LNCaP clone FGC (cell line): ENCODE measurements around the gene ABHD2.

Experiments
- DNase-seq: peaks from one replicate; pipeline ENCODE4 v3.0.0-alpha.2; 2011; ENCODE audit warnings: low read depth
- H3K4me3 ChIP-seq: 2 replicates; pipeline ENCODE4 v1.5.1; 2011; ENCODE audit warnings: mild to moderate bottlenecking, low read depth, low read length, control low read depth
- CTCF ChIP-seq: IDR thresholded peaks from 2 replicates; pipeline ENCODE4 v1.5.1; 2012; ENCODE audit warnings: mild to moderate bottlenecking; ENCODE audit not compliant: control insufficient read depth, insufficient read depth; ENCODE audit errors: extremely low read depth

The ABHD2 gene

GRCh38 chr15:89174476-89174875 lies 86.2 kb downstream of the ABHD2 start:
- no peak overlapping the region for H3K4me3 ChIP-seq
- DNase-seq: peak; percentile 83
- no peak for TF ChIP-seq CTCF

- DNase-seq: no peak
- TF ChIP-seq CTCF: no peak
- no peak overlapping the region for H3K4me3 ChIP-seq
Observed at GRCh38 chr15:89175617-89176191, 87.4 kb downstream of the ABHD2 start.

GRCh38 chr15:89177116-89177515 lies 88.9 kb downstream of the ABHD2 start:
- no peak for TF ChIP-seq CTCF
- DNase-seq: no peak
- no peak overlapping the region for H3K4me3 ChIP-seq

- DNase-seq: no peak
- H3K4me3 ChIP-seq: no peak overlapping the region
- peak; percentile 95 for TF ChIP-seq CTCF
Observed at GRCh38 chr15:89177633-89178306, 89.5 kb downstream of the ABHD2 start.

GRCh38 chr15:89178307-89178977 lies 90.2 kb downstream of the ABHD2 start:
- DNase-seq: no peak
- no peak overlapping the region for H3K4me3 ChIP-seq
- TF ChIP-seq CTCF: no peak

GRCh38 chr15:89179966-89180875 lies 92.0 kb downstream of the ABHD2 start:
- H3K4me3 ChIP-seq: no peak overlapping the region
- no peak for DNase-seq
- no peak for TF ChIP-seq CTCF
